NOMO-1 (cell line): ENCODE data around the gene UBE2J1.
"Not testable (repeated sequence)": the region's sequence is repeated elsewhere in the genome, so short reads cannot be mapped to it uniquely, and the experiment has no call there.

Experiments
- DNase-seq, 2 experiments: peaks; one replicate each; lab custom pipeline; 2025; ENCODE audit not compliant: unreplicated experiment in 2 of 2; lab: John Stamatoyannopoulos, UW

Gene UBE2J1

GRCh38 chr6:89295116-89295515, 57.4 kb downstream of the UBE2J1 start:
- not testable (repeated sequence) for DNase-seq

- DNase-seq, result no peak
Observed at GRCh38 chr6:89291256-89291819, 61.2 kb downstream of the UBE2J1 start.

DNA sequence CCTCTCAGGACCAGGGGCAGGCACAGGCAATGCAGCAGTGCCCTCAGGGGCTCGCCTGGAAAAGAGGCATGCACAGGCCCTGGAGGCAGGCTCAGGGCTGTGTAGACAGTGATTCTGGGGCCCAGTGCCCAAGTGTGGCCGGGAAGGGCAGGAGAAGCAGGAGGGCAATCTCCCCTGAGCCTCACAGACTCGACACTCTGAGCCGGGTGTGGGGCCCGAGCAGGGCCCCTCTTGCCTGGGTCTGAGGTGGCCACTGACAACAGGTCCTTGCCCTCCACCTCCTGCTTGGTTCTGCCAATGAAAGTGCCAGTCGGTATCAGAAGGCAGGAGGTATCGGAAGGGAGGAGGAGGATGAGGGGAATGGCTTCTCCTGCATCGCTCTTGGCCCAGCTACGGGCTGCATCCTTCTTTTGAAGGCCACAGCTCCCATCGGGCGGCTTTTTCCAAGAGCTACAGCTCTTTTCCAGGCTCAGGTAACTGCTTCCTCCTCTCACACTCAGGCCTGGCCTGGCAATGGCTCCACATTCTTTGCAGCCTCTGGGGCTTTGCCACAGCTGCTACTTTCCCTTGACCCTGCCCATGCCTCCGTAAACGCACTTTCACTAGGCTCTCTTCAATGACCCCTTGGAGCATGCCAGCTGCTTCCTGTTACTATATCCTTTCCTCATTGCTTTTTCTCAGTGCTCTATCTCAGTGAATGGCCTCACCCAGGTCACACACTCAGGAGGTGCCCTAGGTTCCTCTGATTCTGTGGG, 61.9 kb downstream of the UBE2J1 start:
- DNase-seq, result no peak

DNA sequence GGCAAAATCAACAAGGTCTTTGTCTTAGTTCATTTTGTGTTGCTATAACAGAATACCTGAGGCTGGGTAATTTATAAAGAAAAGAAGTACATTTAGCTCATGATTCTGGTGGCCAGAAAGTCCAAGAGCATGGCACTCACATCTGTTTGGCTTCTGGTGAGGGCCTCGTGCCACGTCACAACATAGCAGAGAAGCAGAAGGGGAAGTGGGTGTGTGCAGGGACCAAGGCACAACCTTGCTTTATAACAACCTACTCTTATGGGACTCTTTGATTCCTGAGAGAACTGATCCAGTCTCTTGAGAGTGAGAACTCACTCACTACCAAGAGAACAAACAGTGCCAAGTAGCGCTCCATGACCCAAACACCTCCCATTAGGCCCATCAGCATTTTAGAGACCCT, 62.8 kb downstream of the UBE2J1 start:
- DNase-seq, result no peak

DNA sequence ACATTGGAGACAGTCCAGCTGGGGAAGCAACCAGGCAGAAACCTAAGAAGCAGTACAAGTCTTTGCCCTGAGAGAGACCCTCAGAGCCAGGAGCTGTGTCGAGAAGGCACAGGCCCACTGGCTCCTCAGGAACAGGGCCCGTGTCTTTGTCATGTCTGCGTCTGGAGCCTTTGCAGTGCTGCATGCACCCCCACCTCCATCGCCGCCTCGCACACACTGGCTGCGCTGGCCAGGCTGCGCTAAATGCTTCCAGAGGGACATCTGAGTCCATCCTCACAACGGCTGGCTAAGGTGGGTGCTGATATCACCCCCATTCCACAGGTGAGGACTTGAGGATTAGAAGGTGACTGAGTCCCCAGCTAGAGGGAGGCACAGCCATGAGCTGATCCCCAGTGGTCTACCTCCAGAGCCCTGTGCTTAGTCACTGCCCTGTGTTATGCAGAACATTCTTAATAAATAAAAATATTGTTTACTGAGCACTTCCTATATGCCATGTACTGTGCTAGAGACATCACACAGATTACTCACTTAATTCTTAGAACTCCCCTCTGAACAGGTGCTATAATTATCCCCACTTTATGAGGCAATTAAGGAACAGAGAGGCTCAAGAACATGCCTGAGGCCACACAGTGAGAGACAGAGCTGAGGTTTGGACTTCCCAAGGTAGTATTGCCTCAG, 65.0 kb downstream of the UBE2J1 start:
- DNase-seq, result peak in 1 of 2 experiments; percentile 6

DNA sequence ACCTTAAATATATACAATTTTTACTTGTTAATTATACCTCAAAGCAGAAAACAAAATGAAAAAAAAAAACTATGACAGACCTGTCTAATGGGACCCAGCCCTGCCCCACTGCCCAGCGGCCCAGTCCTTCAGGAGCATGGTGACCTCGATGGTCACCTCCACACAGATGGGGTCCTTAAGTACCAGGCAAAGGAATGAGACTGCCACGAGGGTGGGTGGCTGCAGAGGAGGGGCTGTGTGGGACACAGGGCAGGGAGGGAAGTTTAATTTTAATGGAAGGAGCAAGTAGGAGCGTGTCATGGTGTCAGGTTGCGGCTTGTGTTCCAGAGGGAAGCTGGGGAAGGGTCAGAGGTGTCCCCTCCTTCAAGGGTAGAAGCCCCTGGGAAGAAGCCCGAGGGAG, 66.0 kb downstream of the UBE2J1 start:
- DNase-seq, result no peak

DNA sequence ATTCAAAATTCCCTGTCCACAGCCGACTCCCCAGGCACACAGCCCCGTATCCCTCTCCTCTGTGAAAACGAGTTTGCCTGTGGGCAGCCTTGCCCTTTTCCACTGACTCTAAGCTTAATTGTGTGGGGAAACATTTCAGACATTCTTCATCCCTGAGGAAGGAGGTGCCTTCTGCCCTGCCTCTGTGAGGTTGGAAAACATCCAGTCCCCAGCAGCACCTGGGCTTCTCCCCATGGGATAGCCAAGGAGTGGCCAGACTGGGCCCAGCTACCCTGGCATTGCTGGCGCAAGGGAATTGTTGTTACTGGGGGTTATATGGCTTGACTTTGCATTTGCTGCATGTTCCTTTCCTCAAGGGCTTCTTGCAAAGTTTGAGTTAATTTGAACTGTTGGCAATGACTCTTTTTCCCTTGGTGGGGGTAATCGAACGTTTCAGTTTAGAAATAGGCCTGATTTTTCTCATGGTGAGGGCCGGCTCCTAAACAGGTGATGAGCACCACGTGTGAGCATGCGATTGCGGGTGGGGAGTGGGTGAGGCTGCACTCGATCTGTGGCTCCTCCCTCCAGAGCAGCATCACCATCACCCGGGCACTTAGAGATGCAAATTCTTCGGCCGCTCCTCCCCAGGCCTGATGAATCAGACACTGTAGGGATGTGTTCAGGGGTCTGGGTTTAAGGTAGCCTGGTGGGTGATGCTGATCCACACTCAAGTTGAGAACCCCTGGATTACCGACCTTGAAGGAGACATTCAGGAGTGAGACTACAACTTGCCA, 67.4 kb downstream of the UBE2J1 start:
- DNase-seq, result no peak

- no peak for DNase-seq
Observed at GRCh38 chr6:89284081-89284480, 68.4 kb downstream of the UBE2J1 start.

GRCh38 chr6:89282749-89283148, 69.8 kb downstream of the UBE2J1 start:
- no peak for DNase-seq

GRCh38 chr6:89281779-89282246, 70.7 kb downstream of the UBE2J1 start:
- DNase-seq, result peak; percentile 82 to 90

DNA sequence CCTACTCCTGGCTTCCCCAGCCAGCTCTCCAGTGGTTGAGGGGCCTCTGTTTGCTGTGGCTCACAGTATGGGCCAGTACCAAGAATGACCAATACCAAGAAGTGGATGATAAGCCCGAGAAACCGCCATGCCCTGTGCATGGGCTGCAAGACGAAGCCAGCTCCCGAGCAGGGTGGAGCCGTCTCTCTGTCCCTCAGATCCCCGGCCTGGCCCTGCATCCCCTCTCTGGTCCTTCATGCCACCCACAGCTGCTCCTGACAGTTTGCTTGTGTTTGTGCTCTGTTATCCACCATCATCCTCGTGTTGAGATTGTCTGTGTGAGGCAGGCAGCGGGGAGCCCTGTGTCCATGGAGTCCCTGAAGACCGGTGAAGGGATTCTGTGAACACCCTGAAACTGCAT, 73.6 kb downstream of the UBE2J1 start:
- DNase-seq, result no peak
